ENCODE measurements around the gene CCL25. TPM values are rescaled to one million over a fixed set of nuclear protein-coding genes. Genes with fewer than 3 reads are reported as not detected.

The CCL25 gene
- total and polyA plus RNA-seq, 5 donors, result not detected

- no peaks in the 10 kb centered on the region for H3K9me3 ChIP-seq (ENCODE audit: control insufficient read depth, low read length)
- DNase-seq (no peak), ATAC-seq (no peak)
- intact Hi-C loops (cut with DNase I), result no loop called here
- no peaks in the 10 kb centered on the region for H3K27me3 ChIP-seq (ENCODE audit: control insufficient read depth, insufficient read depth)
- WGBS, result 97% methylated on average over 15 of the region's 15 CpGs
- H3K27ac ChIP-seq (ENCODE audit: low read length), result no peak overlapping the region
- H3K4me3 ChIP-seq (ENCODE audit: low read length), result no peak overlapping the region
- peaks cover 2% of the 10 kb centered on the region for H3K4me1 ChIP-seq (ENCODE audit: control insufficient read depth, insufficient read depth, low read length)
These were observed 35.3 kb downstream of the CCL25 start for GRCh38 chr19:8087876-8088275.

GRCh38 chr19:8088752-8089663, 36.4 kb downstream of the CCL25 start:
- Histone ChIP-seq H3K4me1 (ENCODE audit: control insufficient read depth, insufficient read depth, low read length) (peaks cover 2% of the 10 kb centered on the region), H3K4me3 (ENCODE audit: low read length) (no peak overlapping the region), H3K9me3 (ENCODE audit: control insufficient read depth, low read length) (peaks cover 2% of the 10 kb centered on the region), H3K27me3 (ENCODE audit: control insufficient read depth, insufficient read depth) (no peaks in the 10 kb centered on the region), H3K27ac (ENCODE audit: low read length) (no peak overlapping the region)
- DNase-seq, result no peak
- intact Hi-C loops (cut with DNase I), result no loop called here
- WGBS, result 69% methylated on average over 8 of the region's 8 CpGs
- no peak for ATAC-seq

- H3K27ac ChIP-seq (ENCODE audit: low read length), result no peak overlapping the region
- intact Hi-C loops (cut with DNase I), result no loop called here
These were observed 37.4 kb downstream of the CCL25 start for GRCh38 chr19:8089664-8090601.

GRCh38 chr19:8090950-8091349, 38.4 kb downstream of the CCL25 start:
- DNase-seq (no peak), ATAC-seq (no peak)
- intact Hi-C loops (cut with DNase I), result no loop called here
- 91% methylated on average over 2 of the region's 2 CpGs for WGBS
- Histone ChIP-seq H3K4me1 (ENCODE audit: control insufficient read depth, insufficient read depth, low read length) (peaks cover 2% of the 10 kb centered on the region), H3K27ac (ENCODE audit: low read length) (no peak overlapping the region), H3K4me3 (ENCODE audit: low read length) (no peak overlapping the region), H3K9me3 (ENCODE audit: control insufficient read depth, low read length) (peaks cover 12% of the 10 kb centered on the region), H3K27me3 (ENCODE audit: control insufficient read depth, insufficient read depth) (no peaks in the 10 kb centered on the region)

More at GRCh38 chr19:8089664-8090601, 37.4 kb downstream of the CCL25 start:
- ATAC-seq (no peak), DNase-seq (no peak)
- peaks cover 7% of the 10 kb centered on the region for H3K9me3 ChIP-seq (ENCODE audit: control insufficient read depth, low read length)
- WGBS, result 80% methylated on average over 19 of the region's 19 CpGs
- H3K4me1 ChIP-seq (ENCODE audit: control insufficient read depth, insufficient read depth, low read length), result peaks cover 2% of the 10 kb centered on the region
- no peaks in the 10 kb centered on the region for H3K27me3 ChIP-seq (ENCODE audit: control insufficient read depth, insufficient read depth)
- H3K4me3 ChIP-seq (ENCODE audit: low read length), result no peak overlapping the region

GRCh38 chr19:8093740-8094139, 41.2 kb downstream of the CCL25 start:
- ATAC-seq, result no peak
- Histone ChIP-seq H3K9me3 (ENCODE audit: control insufficient read depth, low read length) (peaks cover 15% of the 10 kb centered on the region), H3K27me3 (ENCODE audit: control insufficient read depth, insufficient read depth) (no peaks in the 10 kb centered on the region), H3K27ac (ENCODE audit: low read length) (no peak overlapping the region), H3K4me3 (ENCODE audit: low read length) (no peak overlapping the region), H3K4me1 (ENCODE audit: control insufficient read depth, insufficient read depth, low read length) (no peaks in the 10 kb centered on the region)
- 86% methylated on average over 2 of the region's 2 CpGs for WGBS
- intact Hi-C loops (cut with DNase I), result no loop called here
- no peak for DNase-seq

GRCh38 chr19:8094336-8094735, 41.8 kb downstream of the CCL25 start:
- Histone ChIP-seq H3K4me3 (ENCODE audit: low read length) (no peak overlapping the region), H3K27me3 (ENCODE audit: control insufficient read depth, insufficient read depth) (no peaks in the 10 kb centered on the region), H3K27ac (ENCODE audit: low read length) (no peak overlapping the region), H3K4me1 (ENCODE audit: control insufficient read depth, insufficient read depth, low read length) (no peaks in the 10 kb centered on the region), H3K9me3 (ENCODE audit: control insufficient read depth, low read length) (peaks cover 15% of the 10 kb centered on the region)
- ATAC-seq, result no peak
- 84% methylated on average over 6 of the region's 6 CpGs for WGBS
- no peak for DNase-seq
- intact Hi-C loops (cut with DNase I), result no loop called here

- intact Hi-C loops (cut with DNase I), result no loop called here
- H3K4me1 ChIP-seq (ENCODE audit: control insufficient read depth, insufficient read depth, low read length), result no peaks in the 10 kb centered on the region
- no peak overlapping the region for H3K4me3 ChIP-seq (ENCODE audit: low read length)
- DNase-seq, result no peak
- no peak for ATAC-seq
- peaks cover 15% of the 10 kb centered on the region for H3K9me3 ChIP-seq (ENCODE audit: control insufficient read depth, low read length)
- no peak overlapping the region for H3K27ac ChIP-seq (ENCODE audit: low read length)
- 74% methylated on average over 2 of the region's 2 CpGs for WGBS
- no peaks in the 10 kb centered on the region for H3K27me3 ChIP-seq (ENCODE audit: control insufficient read depth, insufficient read depth)
These were observed 42.9 kb downstream of the CCL25 start for GRCh38 chr19:8095354-8095886.

GRCh38 chr19:8096071-8096470, 43.5 kb downstream of the CCL25 start:
- intact Hi-C loops (cut with DNase I), result no loop called here
- H3K4me3 ChIP-seq (ENCODE audit: low read length), result no peak overlapping the region
- ATAC-seq, result no peak
- 96% methylated on average over 3 of the region's 3 CpGs for WGBS
- H3K4me1 ChIP-seq (ENCODE audit: control insufficient read depth, insufficient read depth, low read length), result no peaks in the 10 kb centered on the region
- H3K9me3 ChIP-seq (ENCODE audit: control insufficient read depth, low read length), result peaks cover 15% of the 10 kb centered on the region
- DNase-seq, result no peak
- no peak overlapping the region for H3K27ac ChIP-seq (ENCODE audit: low read length)
- no peaks in the 10 kb centered on the region for H3K27me3 ChIP-seq (ENCODE audit: control insufficient read depth, insufficient read depth)

- H3K4me3 ChIP-seq (ENCODE audit: low read length), result no peak overlapping the region
- WGBS, result 93% methylated on average over 10 of the region's 10 CpGs
- ATAC-seq (no peak), DNase-seq (no peak)
- no peaks in the 10 kb centered on the region for H3K27me3 ChIP-seq (ENCODE audit: control insufficient read depth, insufficient read depth)
- no peak overlapping the region for H3K27ac ChIP-seq (ENCODE audit: low read length)
- intact Hi-C loops (cut with DNase I), result no loop called here
- no peaks in the 10 kb centered on the region for H3K4me1 ChIP-seq (ENCODE audit: control insufficient read depth, insufficient read depth, low read length)
- H3K9me3 ChIP-seq (ENCODE audit: control insufficient read depth, low read length), result peaks cover 15% of the 10 kb centered on the region
These were observed 44.6 kb downstream of the CCL25 start for GRCh38 chr19:8097198-8097597.

- Histone ChIP-seq H3K27ac (ENCODE audit: low read length) (no peak overlapping the region), H3K27me3 (ENCODE audit: control insufficient read depth, insufficient read depth) (no peaks in the 10 kb centered on the region), H3K4me3 (ENCODE audit: low read length) (no peak overlapping the region), H3K9me3 (ENCODE audit: control insufficient read depth, low read length) (peaks cover 15% of the 10 kb centered on the region), H3K4me1 (ENCODE audit: control insufficient read depth, insufficient read depth, low read length) (no peaks in the 10 kb centered on the region)
- 77% methylated on average over 5 of the region's 5 CpGs for WGBS
- intact Hi-C loops (cut with DNase I), result no loop called here
- ATAC-seq (no peak), DNase-seq (no peak)
These were observed 45.4 kb downstream of the CCL25 start for GRCh38 chr19:8097681-8098567.
